ENCODE data around the gene MYH7B. TPM values are rescaled to one million over a fixed set of nuclear protein-coding genes. Genes with fewer than 3 reads are reported as not detected.

Gene MYH7B
- polyA plus RNA-seq, 2 donors: 0.11 to 0.69 TPM

DNA sequence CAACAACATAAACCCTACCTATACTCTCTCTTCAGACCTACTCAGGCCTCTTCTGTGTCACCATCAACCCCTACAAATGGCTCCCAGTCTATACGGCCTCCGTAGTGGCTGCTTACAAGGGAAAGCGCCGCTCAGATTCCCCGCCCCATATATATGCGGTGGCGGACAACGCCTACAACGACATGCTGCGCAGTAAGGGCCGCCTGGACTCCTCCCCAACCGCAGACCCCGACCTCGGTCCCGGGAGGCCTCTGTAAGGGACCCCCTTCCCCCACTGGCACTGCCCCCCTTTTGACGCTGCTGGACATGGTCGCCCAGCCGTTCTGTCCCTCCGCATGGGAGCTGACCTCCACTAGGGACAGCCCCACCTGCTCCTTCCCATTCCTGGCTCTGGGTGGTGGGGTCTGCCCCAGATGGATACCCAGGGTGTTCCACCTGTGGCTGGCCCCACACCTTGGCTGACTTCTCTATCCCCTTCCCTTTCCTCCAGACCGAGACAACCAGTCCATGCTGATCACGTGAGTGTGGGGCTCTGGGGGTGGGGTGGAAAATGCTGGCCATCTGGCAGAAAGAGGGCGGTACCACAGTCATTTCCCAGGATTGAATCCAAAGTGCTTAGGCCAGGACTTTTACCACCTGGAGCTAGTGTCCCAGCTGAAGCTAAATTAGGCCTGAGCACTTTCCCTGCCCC lies 25.0 kb downstream of the MYH7B start:
- H3K27me3 ChIP-seq (ENCODE audit: control insufficient read depth in 1 of 2, insufficient read depth in 2 of 2, low read length in 2 of 2): peaks cover 0 to 4% of the 10 kb centered on the region in 2 donors
- no peak overlapping the region for H3K27ac ChIP-seq (ENCODE audit: low read depth in 2 of 2, low read length in 1 of 2)
- no peak overlapping the region for H3K4me3 ChIP-seq (ENCODE audit: low read depth in 1 of 2, low read length in 2 of 2)
- H3K9me3 ChIP-seq (ENCODE audit: control insufficient read depth in 2 of 2, insufficient read depth in 1 of 2, low read depth in 1 of 2, low read length in 1 of 2): no peaks in the 10 kb centered on the region
- no peaks in the 10 kb centered on the region for H3K36me3 ChIP-seq (ENCODE audit: control insufficient read depth in 2 of 2, insufficient read depth in 2 of 2, low read length in 1 of 2)
- 88 to 89% methylated on average over 22 of the region's 22 CpGs for WGBS, 2 donors
- peaks cover 0 to 6% of the 10 kb centered on the region in 2 donors for H3K4me1 ChIP-seq (ENCODE audit: control insufficient read depth in 2 of 2, insufficient read depth in 2 of 2, low read length in 1 of 2)

DNA sequence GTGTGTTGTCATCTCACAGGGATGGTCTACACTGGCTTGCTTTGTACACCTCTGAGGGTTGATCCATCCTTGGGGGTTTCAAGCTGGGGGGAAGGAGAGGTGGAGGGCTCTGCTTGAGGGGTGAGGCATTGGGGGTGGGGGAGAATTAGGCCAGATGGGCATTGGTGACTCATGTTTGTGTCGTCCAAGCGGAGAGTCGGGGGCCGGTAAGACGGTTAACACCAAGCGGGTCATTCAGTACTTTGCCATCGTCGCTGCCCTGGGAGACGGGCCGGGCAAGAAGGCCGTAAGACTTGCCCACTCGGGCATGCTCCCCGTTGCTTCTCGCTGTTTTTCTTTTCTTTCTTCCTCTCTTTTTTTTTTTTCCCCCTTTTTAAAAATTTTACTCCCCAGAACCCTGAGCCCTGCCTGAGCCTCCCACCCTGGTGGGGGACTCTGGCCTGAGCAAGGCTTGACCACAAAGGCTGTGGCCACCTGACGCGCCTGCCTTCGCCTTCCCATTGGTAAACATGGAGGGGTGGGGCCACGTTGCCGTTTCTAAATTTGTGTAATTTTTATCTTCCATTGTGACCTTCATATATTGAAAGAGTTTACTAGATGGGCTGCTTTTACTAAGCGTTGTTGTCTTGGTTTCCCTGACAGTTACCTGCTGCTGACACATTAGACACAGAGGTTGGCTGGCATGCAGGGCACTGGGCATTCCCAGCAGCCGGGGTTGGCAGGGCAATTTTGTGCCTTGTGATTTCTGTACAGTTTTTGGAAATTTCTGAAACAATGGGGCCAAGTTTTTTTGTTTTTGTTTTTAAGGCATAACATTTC lies 26.8 kb downstream of the MYH7B start:
- H3K27ac ChIP-seq (ENCODE audit: low read depth in 2 of 2, low read length in 1 of 2): no peak overlapping the region
- WGBS, 2 donors: 83% methylated on average over 21 of the region's 21 CpGs

DNA sequence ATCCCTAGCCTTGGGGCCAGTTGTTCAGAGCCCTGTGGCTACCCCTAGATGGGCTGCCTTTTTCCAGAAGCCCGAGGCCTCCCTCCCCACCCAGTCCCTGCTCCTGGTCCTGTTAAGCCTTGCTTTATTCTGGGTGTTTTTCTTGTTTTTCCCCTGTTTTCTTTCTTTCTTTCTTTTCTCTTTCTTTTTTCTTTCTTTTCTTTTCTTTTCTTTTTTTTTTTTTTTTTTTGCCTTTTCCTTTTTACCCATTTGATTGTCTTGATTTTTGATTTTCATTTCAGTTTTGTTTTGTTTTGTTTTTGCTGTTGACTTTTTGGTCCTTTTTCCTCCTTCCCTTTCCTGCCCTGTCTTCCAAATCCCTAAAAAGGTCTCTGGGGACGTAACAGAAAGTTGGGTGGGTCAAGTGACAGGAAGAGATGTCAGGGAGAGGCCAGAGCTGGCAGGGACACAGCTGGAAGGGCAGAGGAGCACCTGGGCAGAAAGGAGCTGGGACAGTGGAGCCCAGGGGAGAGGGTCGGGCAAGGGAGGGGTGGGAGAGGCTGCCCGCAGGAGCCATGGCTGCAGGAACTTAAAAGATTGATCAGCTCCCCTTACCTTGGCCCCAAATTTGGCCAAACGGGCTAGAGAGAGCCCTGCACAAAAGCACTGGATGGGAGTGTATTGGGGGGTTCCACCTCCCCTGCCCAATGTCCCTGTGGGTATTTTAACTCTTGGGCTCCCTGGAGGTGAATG lies 27.6 kb downstream of the MYH7B start:
- 30 to 32% methylated on average over 5 of the region's 5 CpGs for WGBS, 2 donors
- Histone ChIP-seq H3K4me3 (ENCODE audit: low read depth in 1 of 2, low read length in 2 of 2) (no peak overlapping the region), H3K4me1 (ENCODE audit: control insufficient read depth in 2 of 2, insufficient read depth in 2 of 2, low read length in 1 of 2) (peaks cover 0 to 11% of the 10 kb centered on the region in 2 donors)

More for the DNA sequence above, 26.8 kb downstream of the MYH7B start:
- Histone ChIP-seq H3K9me3 (ENCODE audit: control insufficient read depth in 2 of 2, insufficient read depth in 1 of 2, low read depth in 1 of 2, low read length in 1 of 2) (no peaks in the 10 kb centered on the region), H3K4me3 (ENCODE audit: low read depth in 1 of 2, low read length in 2 of 2) (no peak overlapping the region), H3K27me3 (ENCODE audit: control insufficient read depth in 1 of 2, insufficient read depth in 2 of 2, low read length in 2 of 2) (peaks cover 0 to 4% of the 10 kb centered on the region in 2 donors), H3K36me3 (ENCODE audit: control insufficient read depth in 2 of 2, insufficient read depth in 2 of 2, low read length in 1 of 2) (no peaks in the 10 kb centered on the region), H3K4me1 (ENCODE audit: control insufficient read depth in 2 of 2, insufficient read depth in 2 of 2, low read length in 1 of 2) (peaks cover 0 to 9% of the 10 kb centered on the region in 2 donors)

DNA sequence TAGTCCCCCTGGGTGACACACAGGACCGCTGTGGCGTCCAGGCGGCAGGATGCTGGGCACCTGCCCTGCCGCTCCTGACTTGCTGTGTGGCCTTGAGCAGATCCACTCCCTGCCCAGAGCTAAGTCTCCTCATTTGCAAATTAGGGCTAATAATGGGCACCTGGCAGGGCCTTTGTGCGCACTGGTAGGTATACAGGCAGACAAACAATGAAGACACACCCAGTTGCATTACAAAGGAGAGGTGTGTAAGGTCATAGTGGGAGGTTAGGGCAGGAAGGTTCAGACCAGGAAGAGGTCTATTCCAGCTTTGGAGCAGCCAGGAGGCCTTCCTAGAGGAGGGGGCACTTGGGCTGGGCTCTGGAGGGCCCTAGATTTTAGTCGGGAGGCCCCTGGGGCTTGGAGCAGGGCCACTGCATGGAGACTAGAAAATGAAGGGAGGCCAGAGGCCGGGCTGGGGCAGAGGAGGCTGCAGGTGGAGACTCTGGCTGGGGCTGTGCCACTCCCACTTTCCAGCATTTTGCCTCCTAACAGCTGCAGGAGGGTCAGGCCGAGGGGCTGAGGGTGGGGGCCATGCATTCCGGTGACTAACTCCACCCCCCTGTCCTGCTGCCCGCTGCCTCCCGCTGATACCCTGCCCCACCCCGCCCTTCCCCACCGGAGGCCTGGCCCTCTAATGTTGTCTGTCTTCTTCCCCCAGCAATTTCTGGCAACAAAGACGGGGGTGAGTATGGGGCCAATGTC lies 28.5 kb downstream of the MYH7B start:
- H3K27me3 ChIP-seq (ENCODE audit: control insufficient read depth in 1 of 2, insufficient read depth in 2 of 2, low read length in 2 of 2): peaks cover 0 to 4% of the 10 kb centered on the region in 2 donors
- no peaks in the 10 kb centered on the region for H3K9me3 ChIP-seq (ENCODE audit: control insufficient read depth in 2 of 2, insufficient read depth in 1 of 2, low read depth in 1 of 2, low read length in 1 of 2)
- peaks cover 0 to 13% of the 10 kb centered on the region in 2 donors for H3K4me1 ChIP-seq (ENCODE audit: control insufficient read depth in 2 of 2, insufficient read depth in 2 of 2, low read length in 1 of 2)
- H3K27ac ChIP-seq (ENCODE audit: low read depth in 2 of 2, low read length in 1 of 2): no peak overlapping the region
- no peak overlapping the region for H3K4me3 ChIP-seq (ENCODE audit: low read depth in 1 of 2, low read length in 2 of 2)
- WGBS, 2 donors: 19 to 26% methylated on average over 11 to 14 of the region's 14 CpGs
- H3K36me3 ChIP-seq (ENCODE audit: control insufficient read depth in 2 of 2, insufficient read depth in 2 of 2, low read length in 1 of 2): no peaks in the 10 kb centered on the region

More for the DNA sequence above, 27.6 kb downstream of the MYH7B start:
- H3K36me3 ChIP-seq (ENCODE audit: control insufficient read depth in 2 of 2, insufficient read depth in 2 of 2, low read length in 1 of 2): no peaks in the 10 kb centered on the region
- H3K9me3 ChIP-seq (ENCODE audit: control insufficient read depth in 2 of 2, insufficient read depth in 1 of 2, low read depth in 1 of 2, low read length in 1 of 2): no peaks in the 10 kb centered on the region
- H3K27ac ChIP-seq (ENCODE audit: low read depth in 2 of 2, low read length in 1 of 2): no peak overlapping the region
- peaks cover 0 to 4% of the 10 kb centered on the region in 2 donors for H3K27me3 ChIP-seq (ENCODE audit: control insufficient read depth in 1 of 2, insufficient read depth in 2 of 2, low read length in 2 of 2)

DNA sequence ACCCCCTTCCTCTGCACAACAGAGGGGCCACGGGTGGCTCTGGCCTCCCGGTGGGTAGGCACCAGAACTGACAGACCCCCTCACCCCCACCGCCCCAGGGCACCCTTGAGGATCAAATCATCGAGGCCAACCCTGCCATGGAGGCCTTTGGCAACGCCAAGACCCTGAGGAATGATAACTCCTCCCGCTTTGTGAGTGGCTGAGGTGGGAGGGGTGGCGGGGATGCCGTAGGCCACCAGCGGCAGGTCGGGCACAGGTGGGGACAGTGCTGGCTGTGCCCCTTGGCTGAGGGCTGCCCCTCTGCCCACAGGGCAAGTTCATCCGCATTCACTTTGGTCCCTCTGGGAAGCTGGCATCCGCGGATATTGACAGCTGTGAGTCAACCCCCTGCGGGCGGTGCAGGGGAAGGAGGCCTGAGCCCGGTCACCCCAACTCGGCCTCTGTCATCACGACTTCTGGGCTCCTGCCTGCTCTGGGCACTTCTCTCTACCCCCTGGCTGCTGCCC lies 29.1 kb downstream of the MYH7B start:
- H3K4me1 ChIP-seq (ENCODE audit: control insufficient read depth in 2 of 2, insufficient read depth in 2 of 2, low read length in 1 of 2): peaks cover 0 to 13% of the 10 kb centered on the region in 2 donors
- H3K36me3 ChIP-seq (ENCODE audit: control insufficient read depth in 2 of 2, insufficient read depth in 2 of 2, low read length in 1 of 2): no peaks in the 10 kb centered on the region
- H3K27me3 ChIP-seq (ENCODE audit: control insufficient read depth in 1 of 2, insufficient read depth in 2 of 2, low read length in 2 of 2): peaks cover 0 to 4% of the 10 kb centered on the region in 2 donors
- no peak overlapping the region for H3K27ac ChIP-seq (ENCODE audit: low read depth in 2 of 2, low read length in 1 of 2)
- H3K4me3 ChIP-seq (ENCODE audit: low read depth in 1 of 2, low read length in 2 of 2): no peak overlapping the region
- no peaks in the 10 kb centered on the region for H3K9me3 ChIP-seq (ENCODE audit: control insufficient read depth in 2 of 2, insufficient read depth in 1 of 2, low read depth in 1 of 2, low read length in 1 of 2)
- 58 to 60% methylated on average over 15 to 18 of the region's 18 CpGs for whole genome bisulfite sequencing, 2 donors

DNA sequence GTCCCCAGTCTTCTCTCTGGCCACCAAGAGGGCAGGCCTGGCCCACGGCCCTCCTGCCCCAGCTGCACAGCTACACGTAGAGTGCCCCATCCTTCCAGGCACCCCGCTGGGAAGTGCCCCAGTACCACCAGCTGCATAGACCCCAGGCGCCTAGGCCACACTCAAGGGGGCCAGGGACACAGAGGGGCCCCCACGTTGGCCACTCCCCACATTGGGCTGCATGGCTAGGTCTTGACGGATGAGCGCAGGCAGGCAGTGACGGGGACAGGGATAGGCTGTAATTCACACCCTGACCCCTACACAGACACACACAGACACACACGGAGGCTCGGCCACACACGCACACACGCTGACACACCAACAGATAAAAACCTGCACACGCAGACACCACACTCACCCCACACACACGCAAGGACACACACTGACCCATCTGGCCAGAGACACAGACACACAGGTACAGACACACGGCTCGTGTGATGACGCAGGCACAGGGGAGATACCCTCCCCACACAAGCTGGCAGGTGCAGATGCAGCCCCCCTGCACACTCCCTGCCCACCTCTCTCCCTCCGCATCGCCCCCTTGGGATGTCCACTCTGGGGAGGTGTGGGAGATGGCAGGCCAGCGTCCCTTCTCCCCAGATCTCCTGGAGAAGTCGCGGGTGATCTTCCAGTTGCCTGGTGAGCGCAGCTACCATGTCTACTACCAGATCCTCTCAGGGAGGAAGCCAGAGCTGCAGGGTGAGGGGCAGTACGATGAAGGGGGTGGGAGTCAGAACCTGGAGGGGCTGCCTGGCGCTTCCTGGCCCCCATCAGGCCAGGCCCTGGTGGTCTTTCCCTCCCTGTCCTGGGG lies 30.0 kb downstream of the MYH7B start:
- no peaks in the 10 kb centered on the region for H3K36me3 ChIP-seq (ENCODE audit: control insufficient read depth in 2 of 2, insufficient read depth in 2 of 2, low read length in 1 of 2)
- peaks cover 0 to 4% of the 10 kb centered on the region in 2 donors for H3K27me3 ChIP-seq (ENCODE audit: control insufficient read depth in 1 of 2, insufficient read depth in 2 of 2, low read length in 2 of 2)
- H3K4me1 ChIP-seq (ENCODE audit: control insufficient read depth in 2 of 2, insufficient read depth in 2 of 2, low read length in 1 of 2): peaks cover 0 to 13% of the 10 kb centered on the region in 2 donors
- no peak overlapping the region for H3K4me3 ChIP-seq (ENCODE audit: low read depth in 1 of 2, low read length in 2 of 2)
- 71 to 75% methylated on average over 25 of the region's 25 CpGs for WGBS, 2 donors
- H3K9me3 ChIP-seq (ENCODE audit: control insufficient read depth in 2 of 2, insufficient read depth in 1 of 2, low read depth in 1 of 2, low read length in 1 of 2): no peaks in the 10 kb centered on the region
- no peak overlapping the region for H3K27ac ChIP-seq (ENCODE audit: low read depth in 2 of 2, low read length in 1 of 2)

DNA sequence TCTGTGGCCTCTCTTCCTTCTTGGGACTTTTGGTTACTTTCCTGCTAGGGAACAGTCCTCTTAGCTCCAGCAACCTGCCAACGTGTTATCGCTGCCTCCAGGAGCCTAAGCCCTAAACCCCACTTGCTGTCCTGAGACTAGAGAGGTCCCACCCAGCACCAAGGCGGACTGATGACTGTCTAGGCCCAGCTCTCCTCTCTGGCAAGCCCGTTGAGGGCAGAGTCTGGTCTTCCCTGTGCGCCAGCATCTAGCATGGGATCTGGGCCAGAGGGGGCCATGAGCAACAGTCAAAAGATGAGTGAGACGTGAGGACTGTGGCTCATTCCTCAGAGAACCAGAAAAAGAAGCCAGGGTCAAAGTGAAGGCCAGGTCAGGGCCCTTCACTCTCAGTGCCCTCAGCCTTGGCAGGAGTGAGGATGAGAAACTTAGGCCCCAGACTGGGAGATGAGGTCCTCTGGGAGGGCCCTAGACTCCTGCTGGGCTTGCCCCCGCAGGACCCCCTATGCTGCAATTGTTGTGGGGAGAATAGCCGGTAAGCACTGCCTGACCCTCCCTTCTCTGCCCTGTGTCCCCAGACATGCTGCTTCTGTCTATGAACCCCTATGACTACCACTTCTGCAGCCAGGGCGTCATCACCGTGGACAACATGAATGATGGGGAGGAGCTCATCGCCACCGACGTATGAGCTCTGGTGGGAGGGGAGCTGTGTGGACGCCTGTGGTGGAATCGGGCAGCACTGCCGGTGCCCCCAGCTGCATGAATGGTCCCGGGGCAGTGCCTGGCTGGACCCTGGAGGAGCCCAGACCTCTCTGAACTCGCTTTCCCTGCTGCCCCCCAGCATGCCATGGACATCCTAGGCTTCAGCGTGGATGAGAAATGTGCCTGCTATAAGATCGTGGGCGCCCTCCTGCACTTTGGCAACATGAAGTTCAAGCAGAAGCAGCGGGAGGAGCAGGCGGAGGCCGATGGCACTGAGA lies 30.9 kb downstream of the MYH7B start:
- no peak overlapping the region for H3K27ac ChIP-seq (ENCODE audit: low read depth in 2 of 2, low read length in 1 of 2)

More for the DNA sequence above, 30.9 kb downstream of the MYH7B start:
- Histone ChIP-seq H3K4me3 (ENCODE audit: low read depth in 1 of 2, low read length in 2 of 2) (no peak overlapping the region), H3K36me3 (ENCODE audit: control insufficient read depth in 2 of 2, insufficient read depth in 2 of 2, low read length in 1 of 2) (no peaks in the 10 kb centered on the region), H3K4me1 (ENCODE audit: control insufficient read depth in 2 of 2, insufficient read depth in 2 of 2, low read length in 1 of 2) (peaks cover 0 to 13% of the 10 kb centered on the region in 2 donors), H3K27me3 (ENCODE audit: control insufficient read depth in 1 of 2, insufficient read depth in 2 of 2, low read length in 2 of 2) (peaks cover 0 to 4% of the 10 kb centered on the region in 2 donors), H3K9me3 (ENCODE audit: control insufficient read depth in 2 of 2, insufficient read depth in 1 of 2, low read depth in 1 of 2, low read length in 1 of 2) (no peaks in the 10 kb centered on the region)
- WGBS, 2 donors: 73% methylated on average over 24 of the region's 24 CpGs
